ENCODE data around the gene HEXIM2. TPM values are rescaled to one million over a fixed set of nuclear protein-coding genes. Genes with fewer than 3 reads are reported as not detected.
A peak's percentile ranks its signal among the peaks of the same experiment; 100 is the strongest.

Gene HEXIM2
- total and polyA plus RNA-seq, 2 of the 13 experiments (the other 11 are each of a cell fraction or from before 2014, with no cell fraction given) = 27.1 to 32.4 TPM

GRCh38 chr17:45161288-45162024 lies at the start of gene HEXIM2 (continued):
- no peak for TF ChIP-seq SOX13 (IDR thresholded peaks at IDR 0.05)
- peak in 1 of 2 experiments; percentile 54; a peak in 2 of 4 replicates for TF ChIP-seq SOX13 (CRISPR knock-in tag; conservative IDR thresholded peaks at IDR 0.05 in 1 of 2, IDR thresholded peaks at IDR 0.05 in 1 of 2)
- peak; percentile 77 for TF ChIP-seq MED1 (CRISPR knock-in tag; IDR thresholded peaks at IDR 0.05)
- TF ChIP-seq ZNF333 (CRISPR knock-in tag; IDR thresholded peaks at IDR 0.05; ENCODE audit: borderline replicate concordance) = no peak; the same call in 1 of the 2 replicates
- no peak for TF ChIP-seq ZNF20 (CRISPR knock-in tag; IDR thresholded peaks at IDR 0.05)
- no peak; the same call in 1 of the 2 replicates for TF ChIP-seq ZNF724P (CRISPR knock-in tag; IDR thresholded peaks at IDR 0.05; ENCODE audit: borderline replicate concordance)
- TF ChIP-seq FLYWCH1 (CRISPR knock-in tag; IDR thresholded peaks at IDR 0.05) = no peak
- TF ChIP-seq SETDB1 (CRISPR knock-in tag; IDR thresholded peaks at IDR 0.05; ENCODE audit: borderline replicate concordance) = no peak
- no peak for TF ChIP-seq CC2D1A (CRISPR knock-in tag; IDR thresholded peaks at IDR 0.05)
- TF ChIP-seq, protein P1, sequence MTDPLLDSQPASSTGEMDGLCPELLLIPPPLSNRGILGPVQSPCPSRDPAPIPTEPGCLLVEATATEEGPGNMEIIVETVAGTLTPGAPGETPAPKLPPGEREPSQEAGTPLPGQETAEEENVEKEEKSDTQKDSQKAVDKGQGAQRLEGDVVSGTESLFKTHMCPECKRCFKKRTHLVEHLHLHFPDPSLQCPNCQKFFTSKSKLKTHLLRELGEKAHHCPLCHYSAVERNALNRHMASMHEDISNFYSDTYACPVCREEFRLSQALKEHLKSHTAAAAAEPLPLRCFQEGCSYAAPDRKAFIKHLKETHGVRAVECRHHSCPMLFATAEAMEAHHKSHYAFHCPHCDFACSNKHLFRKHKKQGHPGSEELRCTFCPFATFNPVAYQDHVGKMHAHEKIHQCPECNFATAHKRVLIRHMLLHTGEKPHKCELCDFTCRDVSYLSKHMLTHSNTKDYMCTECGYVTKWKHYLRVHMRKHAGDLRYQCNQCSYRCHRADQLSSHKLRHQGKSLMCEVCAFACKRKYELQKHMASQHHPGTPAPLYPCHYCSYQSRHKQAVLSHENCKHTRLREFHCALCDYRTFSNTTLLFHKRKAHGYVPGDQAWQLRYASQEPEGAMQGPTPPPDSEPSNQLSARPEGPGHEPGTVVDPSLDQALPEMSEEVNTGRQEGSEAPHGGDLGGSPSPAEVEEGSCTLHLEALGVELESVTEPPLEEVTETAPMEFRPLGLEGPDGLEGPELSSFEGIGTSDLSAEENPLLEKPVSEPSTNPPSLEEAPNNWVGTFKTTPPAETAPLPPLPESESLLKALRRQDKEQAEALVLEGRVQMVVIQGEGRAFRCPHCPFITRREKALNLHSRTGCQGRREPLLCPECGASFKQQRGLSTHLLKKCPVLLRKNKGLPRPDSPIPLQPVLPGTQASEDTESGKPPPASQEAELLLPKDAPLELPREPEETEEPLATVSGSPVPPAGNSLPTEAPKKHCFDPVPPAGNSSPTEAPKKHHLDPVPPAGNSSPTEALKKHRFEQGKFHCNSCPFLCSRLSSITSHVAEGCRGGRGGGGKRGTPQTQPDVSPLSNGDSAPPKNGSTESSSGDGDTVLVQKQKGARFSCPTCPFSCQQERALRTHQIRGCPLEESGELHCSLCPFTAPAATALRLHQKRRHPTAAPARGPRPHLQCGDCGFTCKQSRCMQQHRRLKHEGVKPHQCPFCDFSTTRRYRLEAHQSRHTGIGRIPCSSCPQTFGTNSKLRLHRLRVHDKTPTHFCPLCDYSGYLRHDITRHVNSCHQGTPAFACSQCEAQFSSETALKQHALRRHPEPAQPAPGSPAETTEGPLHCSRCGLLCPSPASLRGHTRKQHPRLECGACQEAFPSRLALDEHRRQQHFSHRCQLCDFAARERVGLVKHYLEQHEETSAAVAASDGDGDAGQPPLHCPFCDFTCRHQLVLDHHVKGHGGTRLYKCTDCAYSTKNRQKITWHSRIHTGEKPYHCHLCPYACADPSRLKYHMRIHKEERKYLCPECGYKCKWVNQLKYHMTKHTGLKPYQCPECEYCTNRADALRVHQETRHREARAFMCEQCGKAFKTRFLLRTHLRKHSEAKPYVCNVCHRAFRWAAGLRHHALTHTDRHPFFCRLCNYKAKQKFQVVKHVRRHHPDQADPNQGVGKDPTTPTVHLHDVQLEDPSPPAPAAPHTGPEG (CRISPR knock-in tag; IDR thresholded peaks at IDR 0.05) = peak; percentile 10; the same call in 1 of the 2 replicates
- peak; percentile 59 for TF ChIP-seq HOXD1 (CRISPR knock-in tag; IDR thresholded peaks at IDR 0.05)
- TF ChIP-seq ZNF432 (CRISPR knock-in tag; IDR thresholded peaks at IDR 0.05; ENCODE audit: borderline replicate concordance) = no peak
- peak; percentile 5; the same call in 1 of the 2 replicates for TF ChIP-seq RFXAP (CRISPR knock-in tag; IDR thresholded peaks at IDR 0.05; ENCODE audit: borderline replicate concordance)
- TF ChIP-seq ZNF737 (CRISPR knock-in tag; IDR thresholded peaks at IDR 0.05; ENCODE audit: borderline replicate concordance) = no peak
- 0 out of 2 replicates have a peak, but pooled peaks have one; percentile 27 for TF ChIP-seq SATB2 (CRISPR knock-in tag; IDR thresholded peaks at IDR 0.05)
- peak; percentile 16; the same call in 1 of the 2 replicates for TF ChIP-seq BHLHE40 (IDR thresholded peaks at IDR 0.05; ENCODE audit: low read length)
- peak; percentile 97 for TF ChIP-seq ZNF414 (CRISPR knock-in tag; IDR thresholded peaks at IDR 0.05)
- no peak for TF ChIP-seq ZNF562 (CRISPR knock-in tag; IDR thresholded peaks at IDR 0.05; ENCODE audit: borderline replicate concordance)
- TF ChIP-seq ZNF503 (CRISPR knock-in tag; IDR thresholded peaks at IDR 0.05) = no peak
- peak; percentile 39; the same call in 1 of the 2 replicates for TF ChIP-seq RFX5 (IDR thresholded peaks at IDR 0.05; ENCODE audit: low read depth, low read length)
- TF ChIP-seq SNAI1 (CRISPR knock-in tag; IDR thresholded peaks at IDR 0.05; ENCODE audit: borderline replicate concordance) = no peak
- TF ChIP-seq ZFY (CRISPR knock-in tag; IDR thresholded peaks at IDR 0.05) = peak; percentile 91
- peak; percentile 70 for TF ChIP-seq KMT2B (CRISPR knock-in tag; IDR thresholded peaks at IDR 0.05)
